ENCODE measurements around the gene TMEM101. TPM values are rescaled to one million over a fixed set of nuclear protein-coding genes. Genes with fewer than 3 reads are reported as not detected.

The TMEM101 gene
- total and polyA plus RNA-seq, 9 donors, result 19.9 to 35.3 (median 23.5) TPM

DNA sequence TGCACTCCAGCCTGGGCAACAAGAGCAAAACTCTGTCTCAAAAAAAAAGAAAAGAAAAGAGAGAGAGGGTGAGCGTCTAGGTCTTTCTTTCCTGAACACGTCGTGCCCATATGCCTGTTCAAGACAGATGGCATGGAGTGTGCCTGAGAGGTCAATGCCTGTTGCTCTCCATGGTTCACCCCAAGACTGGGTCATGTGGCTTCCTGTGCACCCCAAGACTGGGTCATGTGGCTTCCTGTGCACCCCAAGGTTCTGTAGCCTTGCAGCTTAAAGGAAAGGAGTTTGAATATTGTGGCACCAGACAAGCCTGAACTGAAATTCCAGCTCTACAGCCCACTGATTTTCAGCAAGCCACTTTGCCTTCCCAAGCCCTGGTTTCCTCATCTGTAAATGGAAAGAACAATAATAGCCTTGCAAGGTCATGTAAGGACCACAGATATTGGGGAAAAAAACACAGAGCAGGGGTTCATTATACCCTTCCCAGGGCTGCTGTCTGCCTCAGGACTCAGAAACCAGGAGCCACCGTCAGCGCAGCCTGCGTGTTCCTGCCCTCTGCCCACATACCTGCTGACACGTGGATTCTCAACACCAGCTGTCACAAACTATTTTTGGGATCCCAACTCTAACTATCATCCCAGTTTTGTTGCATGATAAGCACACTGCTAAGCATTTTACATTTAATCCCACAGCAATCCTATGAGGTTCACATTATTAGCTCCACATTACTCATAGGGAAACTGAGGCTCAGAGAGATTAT is 28.4 kb downstream of the TMEM101 start:
- TF ChIP-seq EP300 (IDR thresholded peaks at IDR 0.05) (no peak), POLR2A (IDR thresholded peaks at IDR 0.05) (no peak)
- TF ChIP-seq, protein P1, sequence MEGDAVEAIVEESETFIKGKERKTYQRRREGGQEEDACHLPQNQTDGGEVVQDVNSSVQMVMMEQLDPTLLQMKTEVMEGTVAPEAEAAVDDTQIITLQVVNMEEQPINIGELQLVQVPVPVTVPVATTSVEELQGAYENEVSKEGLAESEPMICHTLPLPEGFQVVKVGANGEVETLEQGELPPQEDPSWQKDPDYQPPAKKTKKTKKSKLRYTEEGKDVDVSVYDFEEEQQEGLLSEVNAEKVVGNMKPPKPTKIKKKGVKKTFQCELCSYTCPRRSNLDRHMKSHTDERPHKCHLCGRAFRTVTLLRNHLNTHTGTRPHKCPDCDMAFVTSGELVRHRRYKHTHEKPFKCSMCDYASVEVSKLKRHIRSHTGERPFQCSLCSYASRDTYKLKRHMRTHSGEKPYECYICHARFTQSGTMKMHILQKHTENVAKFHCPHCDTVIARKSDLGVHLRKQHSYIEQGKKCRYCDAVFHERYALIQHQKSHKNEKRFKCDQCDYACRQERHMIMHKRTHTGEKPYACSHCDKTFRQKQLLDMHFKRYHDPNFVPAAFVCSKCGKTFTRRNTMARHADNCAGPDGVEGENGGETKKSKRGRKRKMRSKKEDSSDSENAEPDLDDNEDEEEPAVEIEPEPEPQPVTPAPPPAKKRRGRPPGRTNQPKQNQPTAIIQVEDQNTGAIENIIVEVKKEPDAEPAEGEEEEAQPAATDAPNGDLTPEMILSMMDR (IDR thresholded peaks at IDR 0.05), result no peak
- no peak for DNase-seq
- no peaks in the 10 kb centered on the region for H3K27me3 ChIP-seq
- intact Hi-C loops (cut with DNase I), result no loop called here
- no peak overlapping the region for H3K27ac ChIP-seq
- H3K9me3 ChIP-seq, result no peaks in the 10 kb centered on the region
- H3K4me3 ChIP-seq, result no peak overlapping the region
- H3K4me1 ChIP-seq (ENCODE audit: insufficient read depth), result peaks cover 2% of the 10 kb centered on the region
- 77 to 84% (median 79%) methylated on average over 7 of the region's 7 CpGs for WGBS, 3 donors
- no peaks in the 10 kb centered on the region for H3K36me3 ChIP-seq

DNA sequence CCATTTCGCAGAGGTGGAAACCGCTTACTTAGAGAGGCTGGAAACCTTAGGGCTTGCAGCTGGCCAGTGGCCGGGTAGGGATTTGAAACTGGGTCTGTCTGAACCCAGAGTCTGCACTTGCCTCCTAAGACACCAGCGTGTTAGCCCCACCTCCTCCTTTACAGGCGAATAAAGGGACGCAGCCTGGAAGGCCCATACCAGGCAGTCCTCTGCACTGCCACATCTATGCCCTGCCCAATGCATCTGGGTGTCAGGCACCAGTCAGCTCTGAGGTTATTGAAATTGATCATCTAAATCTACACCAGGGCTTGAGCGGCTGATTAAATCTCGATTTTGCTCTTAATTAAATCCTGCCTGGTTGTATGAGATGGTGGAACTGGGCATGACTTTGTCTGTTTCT is 30.2 kb downstream of the TMEM101 start:
- TF ChIP-seq, protein P1 (IDR thresholded peaks at IDR 0.05), result no peak
- TF ChIP-seq POLR2A (IDR thresholded peaks at IDR 0.05) (no peak), EP300 (IDR thresholded peaks at IDR 0.05) (no peak)
- Histone ChIP-seq H3K4me3 (no peak overlapping the region), H3K27ac (no peak overlapping the region), H3K9me3 (no peaks in the 10 kb centered on the region), H3K4me1 (ENCODE audit: insufficient read depth) (peaks cover 2% of the 10 kb centered on the region), H3K36me3 (no peaks in the 10 kb centered on the region), H3K27me3 (no peaks in the 10 kb centered on the region)
- DNase-seq, result no peak
- WGBS, 3 donors, result 73 to 80% (median 74%) methylated on average over 8 of the region's 8 CpGs
- intact Hi-C loops (cut with DNase I), result no loop called here

DNA sequence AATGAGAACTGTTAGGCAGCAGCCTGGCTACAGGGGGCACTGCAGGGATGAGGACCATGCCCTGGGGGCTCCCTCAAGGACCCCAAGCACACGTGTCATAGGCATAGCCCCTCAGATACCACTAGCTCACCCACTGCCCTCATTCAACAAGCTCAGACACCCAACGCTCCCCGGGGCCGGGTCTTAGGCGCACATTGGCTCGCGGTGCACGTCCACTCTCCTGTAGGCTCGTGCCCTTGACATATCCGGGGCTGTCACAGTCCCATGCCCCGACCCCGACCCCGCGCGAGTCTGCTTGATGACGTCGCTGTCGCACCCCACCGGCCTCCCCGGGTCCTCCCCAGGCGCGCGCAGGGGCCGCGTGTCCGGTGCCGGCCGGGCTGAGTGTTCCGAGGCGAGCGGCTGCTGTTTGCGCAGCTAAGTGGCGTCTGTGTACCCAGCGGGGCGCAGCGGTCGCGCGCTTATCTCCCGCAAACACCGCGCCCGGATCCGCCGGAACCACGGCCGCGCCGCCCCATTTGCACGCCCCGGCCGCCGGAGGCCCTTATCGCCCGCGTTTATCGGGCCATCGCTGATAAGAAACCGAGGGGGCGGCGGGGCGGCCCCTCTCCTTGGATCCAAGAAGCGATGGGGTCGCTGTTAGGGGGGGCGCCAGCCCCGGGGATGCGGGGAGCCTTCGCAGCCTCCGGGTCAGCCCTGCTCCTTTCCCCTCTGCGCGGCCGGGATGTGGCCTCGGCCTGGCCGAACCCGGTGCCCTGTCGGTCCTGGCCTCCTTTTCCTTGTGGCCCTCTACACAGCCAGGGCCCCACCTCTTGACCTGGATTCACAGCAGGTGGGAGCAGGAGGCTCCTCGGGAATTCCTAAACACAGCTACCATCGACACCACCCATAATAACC is 31.0 kb downstream of the TMEM101 start:
- H3K9me3 ChIP-seq, result no peaks in the 10 kb centered on the region
- H3K36me3 ChIP-seq, result no peaks in the 10 kb centered on the region
- no peaks in the 10 kb centered on the region for H3K27me3 ChIP-seq
- no peak for DNase-seq
- H3K4me3 ChIP-seq, result no peak overlapping the region
- intact Hi-C loops (cut with DNase I), result no loop called here
- H3K27ac ChIP-seq, result no peak overlapping the region
- no peak for TF ChIP-seq EP300 (IDR thresholded peaks at IDR 0.05)
- WGBS, 3 donors, result 1 to 3% (median 2%) methylated on average over 66 to 78 of the region's 78 CpGs
- H3K4me1 ChIP-seq (ENCODE audit: insufficient read depth), result peaks cover 2% of the 10 kb centered on the region

DNA sequence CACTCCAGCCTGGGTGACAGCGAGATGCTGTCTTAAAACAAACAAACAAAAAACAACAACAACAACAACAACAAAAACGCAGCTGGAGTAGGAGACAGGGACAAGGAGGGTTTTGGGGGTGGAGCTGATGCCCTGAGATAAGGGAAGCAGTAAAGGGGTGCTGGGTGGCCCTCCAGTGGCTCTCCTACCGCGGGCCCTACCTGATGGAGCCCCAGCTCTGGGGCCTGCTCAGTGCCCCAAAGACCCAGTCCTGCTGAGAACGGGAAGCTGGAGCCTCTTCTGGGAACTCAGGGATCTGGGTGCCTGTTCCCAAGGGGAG is 31.6 kb downstream of the TMEM101 start:
- H3K27me3 ChIP-seq, result no peaks in the 10 kb centered on the region
- TF ChIP-seq POLR2A (IDR thresholded peaks at IDR 0.05), result no peak
- no peaks in the 10 kb centered on the region for H3K9me3 ChIP-seq
- H3K36me3 ChIP-seq, result no peaks in the 10 kb centered on the region
- intact Hi-C loops (cut with DNase I), result no loop called here
- peaks cover 2% of the 10 kb centered on the region for H3K4me1 ChIP-seq (ENCODE audit: insufficient read depth)
- H3K4me3 ChIP-seq, result no peak overlapping the region
- DNase-seq, result no peak
- WGBS, 3 donors, result 17 to 22% (median 20%) methylated on average over 5 of the region's 5 CpGs
- no peak overlapping the region for H3K27ac ChIP-seq

DNA sequence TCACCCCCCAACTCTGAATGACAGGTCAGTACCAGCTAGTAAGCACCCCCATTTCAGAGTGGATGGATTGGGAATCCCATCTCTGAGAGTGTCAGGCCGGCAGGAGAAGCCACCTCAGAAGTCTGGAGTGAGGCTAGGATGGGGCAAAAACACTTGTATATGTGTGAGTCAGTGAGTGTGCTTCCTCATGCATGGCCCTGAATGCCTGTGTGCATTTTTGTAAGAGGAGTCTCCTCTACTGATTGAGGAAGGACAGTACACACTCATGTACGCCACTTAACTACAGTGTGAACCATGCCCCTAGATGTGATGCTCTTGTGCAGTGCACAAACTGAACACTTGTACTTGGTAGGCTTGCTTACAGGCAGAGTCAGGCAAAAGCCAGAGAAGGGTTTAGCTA is 32.6 kb downstream of the TMEM101 start:
- Histone ChIP-seq H3K36me3 (no peaks in the 10 kb centered on the region), H3K4me1 (ENCODE audit: insufficient read depth) (peaks cover 2% of the 10 kb centered on the region), H3K9me3 (no peaks in the 10 kb centered on the region), H3K27me3 (no peaks in the 10 kb centered on the region), H3K4me3 (no peak overlapping the region), H3K27ac (no peak overlapping the region)
- intact Hi-C loops (cut with DNase I), result no loop called here
- 75 to 92% (median 76%) methylated on average over 2 of the region's 2 CpGs for WGBS, 3 donors
- no peak for TF ChIP-seq EP300 (IDR thresholded peaks at IDR 0.05)
- no peak for DNase-seq

DNA sequence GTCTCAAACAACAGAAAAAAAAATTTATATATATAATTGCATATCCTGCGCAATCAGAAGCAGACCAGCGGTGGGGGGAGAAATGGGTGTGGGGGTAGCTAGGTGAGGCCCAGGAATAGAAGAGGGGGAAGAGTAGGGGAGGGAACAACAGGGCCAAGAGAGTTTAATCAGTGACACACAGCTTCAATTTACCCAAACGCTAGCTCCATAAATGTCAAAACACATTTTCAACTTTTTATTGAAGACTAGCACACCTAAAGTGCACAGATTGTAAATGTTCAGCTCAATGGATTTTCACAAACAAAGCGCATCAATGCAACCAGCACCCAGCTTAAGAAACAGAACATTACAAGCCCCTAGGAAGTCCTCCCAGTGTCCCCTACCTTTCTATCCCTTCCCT is 35.1 kb downstream of the TMEM101 start:
- Histone ChIP-seq H3K9me3 (no peaks in the 10 kb centered on the region), H3K27ac (no peak overlapping the region), H3K36me3 (no peaks in the 10 kb centered on the region), H3K27me3 (no peaks in the 10 kb centered on the region), H3K4me3 (no peak overlapping the region), H3K4me1 (ENCODE audit: insufficient read depth) (peaks cover 2% of the 10 kb centered on the region)
- intact Hi-C loops (cut with DNase I), result no loop called here
- no peak for DNase-seq
- 70 to 78% (median 71%) methylated on average over 4 of the region's 4 CpGs for WGBS, 3 donors
- TF ChIP-seq, protein P1 (IDR thresholded peaks at IDR 0.05), result no peak
- TF ChIP-seq EP300 (IDR thresholded peaks at IDR 0.05), result no peak
- no peak for TF ChIP-seq POLR2A (IDR thresholded peaks at IDR 0.05)
